Subcutaneous adipose tissue (tissue), 4 donors: ENCODE data around the gene SRA1. TPM values are rescaled to one million over a fixed set of nuclear protein-coding genes. Genes with fewer than 3 reads are reported as not detected.

ENCODE experiments used
- CTCF ChIP-seq: fragments of 450-650 bp; IDR thresholded peaks from one replicate; pipeline ENCODE4 v1.5.1; 2016; ENCODE audit warnings: low read depth, mild to moderate bottlenecking, control low read depth, antibody characterized with exemption, moderate library complexity
- small RNA-seq: library from RNA; depleted of rRNA; stranded (forward); fragments of <200 nt; gene quantifications from one replicate; pipeline ENCODE3, GENCODE V24; 2016
- total RNA-seq, 4 donors: library from RNA; depleted of rRNA; stranded (reverse); fragments of >200 nt; gene quantifications; one replicate each; pipeline ENCODE4 v1.1.0, GENCODE V29; 2016

Gene SRA1
- total RNA-seq, 4 donors from 2014 or later, result 12.4 to 33.3 (median 14.7) TPM

- no peak for TF ChIP-seq CTCF
Observed at GRCh38 chr5:140540227-140540626, 17.0 kb downstream of the SRA1 start.

- TF ChIP-seq CTCF, result no peak
Observed at GRCh38 chr5:140524003-140524402, 33.3 kb downstream of the SRA1 start.

- no peak for TF ChIP-seq CTCF
Observed at GRCh38 chr5:140513124-140513523, 44.1 kb downstream of the SRA1 start.

- TF ChIP-seq CTCF, result no peak
Observed at GRCh38 chr5:140509898-140510297, 47.4 kb downstream of the SRA1 start.

GRCh38 chr5:140502834-140503233 lies 54.4 kb downstream of the SRA1 start:
- TF ChIP-seq CTCF, result no peak

Small RNA genes within 50 kb of the gene (small RNA-seq; reads per million reads assigned to genes)
- not detected for gene RF00279
- gene RF00443, result not detected

Other genes with a start within 250 kb of the SRA1 start
- gene HBEGF, start 210.9 kb downstream of the SRA1 start, total RNA-seq, result 10 to 100 TPM in 3 of 4 donors, 1 to 10 TPM in 1; 8.1 to 48.4 (median 22.2) TPM
- under 1 TPM in 2 of 4 donors, not detected in 2; 0.17 to 0.22 TPM for gene SLC4A9, start 197.3 kb downstream of the SRA1 start, total RNA-seq
- gene ANKHD1, start 155.6 kb downstream of the SRA1 start, total RNA-seq, result 100 to 1,000 TPM; 128 to 177 (median 143) TPM
- gene EIF4EBP3, start 9.8 kb downstream of the SRA1 start, total RNA-seq, result 10 to 100 TPM; 24.9 to 36.2 (median 27.9) TPM
- gene APBB3, start 7.1 kb upstream of the SRA1 start, total RNA-seq, result 10 to 100 TPM; 13.7 to 24.3 (median 18.9) TPM
- 10 to 100 TPM; 21.1 to 32.2 (median 25.4) TPM for gene SLC35A4, start 7.4 kb upstream of the SRA1 start, total RNA-seq
- 100 to 1,000 TPM in 2 of 4 donors, 10 to 100 TPM in 2; 61.2 to 114 (median 97.3) TPM for gene CD14, start 75.7 kb upstream of the SRA1 start, total RNA-seq
- 10 to 100 TPM; 11.4 to 64.5 (median 23.7) TPM for gene TMCO6, start 82.0 kb upstream of the SRA1 start, total RNA-seq
- gene NDUFA2, start 90.2 kb upstream of the SRA1 start, total RNA-seq, result 10 to 100 TPM; 63.2 to 83.2 (median 74.8) TPM
- 100 to 1,000 TPM in 3 of 4 donors, 10 to 100 TPM in 1; 80.7 to 144 (median 114) TPM for gene IK, start 90.4 kb upstream of the SRA1 start, total RNA-seq
- gene WDR55, start 107.4 kb upstream of the SRA1 start, total RNA-seq, result 10 to 100 TPM; 11.4 to 31.6 (median 19.8) TPM
- 1 to 10 TPM in 2 of 4 donors, under 1 TPM in 1, not detected in 1; 0.66 to 1.3 (median 1.2) TPM for gene DND1, start 116.1 kb upstream of the SRA1 start, total RNA-seq
- 10 to 100 TPM; 38.4 to 49.8 (median 47.4) TPM for gene HARS1, start 133.9 kb upstream of the SRA1 start, total RNA-seq
- 10 to 100 TPM; 23.2 to 32.1 (median 31.4) TPM for gene HARS2, start 134.0 kb upstream of the SRA1 start, total RNA-seq
- 10 to 100 TPM; 35.0 to 48.7 (median 43.0) TPM for gene ZMAT2, start 143.0 kb upstream of the SRA1 start, total RNA-seq
- gene PCDHA1, start 228.7 kb upstream of the SRA1 start, total RNA-seq, result not detected
- gene PCDHA2, start 237.4 kb upstream of the SRA1 start, total RNA-seq, result under 1 TPM in 1 of 4 donors, not detected in 3; 0.38 TPM
- under 1 TPM; 0.16 to 0.34 (median 0.20) TPM for gene PCDHA3, start 243.6 kb upstream of the SRA1 start, total RNA-seq
- 1 to 10 TPM in 1 of 4 donors, under 1 TPM in 3; 0.16 to 1.3 (median 0.76) TPM for gene PCDHA4, start 249.6 kb upstream of the SRA1 start, total RNA-seq